MM.1S (cell line): Measurements from ENCODE around the gene CPNE7.

Experiments
- DNase-seq: peaks from one replicate; pipeline ENCODE4 v3.0.0-alpha.2; 2015
- H2AFZ ChIP-seq: fragments of 300-600 bp; sonication (generic); 2 replicates; pipeline ENCODE4 v1.6.0; 2016; ENCODE audit warnings: antibody characterized with exemption, low read length
- H3F3A ChIP-seq: fragments of 300-600 bp; sonication (generic); 2 replicates; pipeline ENCODE4 v1.6.1; 2016; ENCODE audit warnings: mild to moderate bottlenecking, antibody characterized with exemption, low read length, moderate library complexity, mixed read lengths; ENCODE audit not compliant: insufficient read depth
- H3K27ac ChIP-seq: fragments of 300-600 bp; sonication (generic); 2 replicates; pipeline ENCODE4 v1.5.1; 2016; ENCODE audit warnings: mild to moderate bottlenecking, low read length
- H3K27me3 ChIP-seq: fragments of 300-600 bp; sonication (generic); replicated peaks from 2 replicates; pipeline ENCODE4 v1.6.0; 2016; ENCODE audit warnings: low read length; ENCODE audit not compliant: insufficient read depth
- H3K36me3 ChIP-seq: fragments of 300-600 bp; sonication (generic); replicated peaks from 2 replicates; pipeline ENCODE4 v1.6.1; 2016; ENCODE audit warnings: mild to moderate bottlenecking, low read length, mixed read lengths; ENCODE audit not compliant: insufficient read depth
- H3K4me1 ChIP-seq: fragments of 300-600 bp; sonication (generic); 2 replicates; pipeline ENCODE4 v1.6.1; 2016; ENCODE audit warnings: low read length, mixed read lengths
- H3K4me2 ChIP-seq: fragments of 300-600 bp; sonication (generic); 2 replicates; pipeline ENCODE4 v1.6.0; 2016; ENCODE audit warnings: low read depth, low read length
- H3K4me3 ChIP-seq: fragments of 300-600 bp; sonication (generic); 2 replicates; pipeline ENCODE4 v1.5.1; 2016; ENCODE audit warnings: low read length, mixed read lengths
- H3K79me2 ChIP-seq: fragments of 300-600 bp; sonication (generic); 2 replicates; pipeline ENCODE4 v1.6.1; 2016; ENCODE audit warnings: mixed run types, low read length, mixed read lengths
- H3K9ac ChIP-seq: fragments of 300-600 bp; sonication (generic); 2 replicates; pipeline ENCODE4 v1.6.1; 2016; ENCODE audit warnings: low read length, mixed read lengths
- H3K9me2 ChIP-seq: fragments of 300-600 bp; sonication (generic); replicated peaks from 2 replicates; pipeline ENCODE4 v1.6.1; 2016; ENCODE audit warnings: mild to moderate bottlenecking, low read length, mixed read lengths; ENCODE audit not compliant: insufficient read depth
- H3K9me3 ChIP-seq: fragments of 300-600 bp; sonication (generic); replicated peaks from 2 replicates; pipeline ENCODE4 v1.6.1; 2016; ENCODE audit warnings: mild to moderate bottlenecking, low read length, mixed read lengths; ENCODE audit not compliant: insufficient read depth
- H4K20me1 ChIP-seq: fragments of 300-600 bp; sonication (generic); 2 replicates; pipeline ENCODE4 v1.6.1; 2016; ENCODE audit warnings: mild to moderate bottlenecking, low read length, moderate library complexity, mixed read lengths; ENCODE audit not compliant: insufficient read depth
- CTCF ChIP-seq: fragments of 300-600 bp; sonication (generic); IDR thresholded peaks from 2 replicates; pipeline ENCODE4 v1.5.1; 2016; ENCODE audit warnings: antibody characterized with exemption, low read length, mixed read lengths
- EZH2 ChIP-seq: fragments of 300-600 bp; sonication (generic); optimal IDR thresholded peaks from 2 replicates; pipeline ENCODE3; 2017; ENCODE audit warnings: low read depth, mild to moderate bottlenecking, antibody characterized with exemption, low read length, mixed read lengths
- EZH2phosphoT487 ChIP-seq: fragments of 300-600 bp; sonication (generic); IDR thresholded peaks from 2 replicates; pipeline ENCODE4 v1.6.1; 2018; ENCODE audit warnings: antibody characterized with exemption, low read length

CPNE7 gene

GRCh38 chr16:89536886-89537548, 38.5 kb upstream of the CPNE7 start:
- no peak overlapping the region for H3K4me2 ChIP-seq
- H3K27me3 ChIP-seq: no peaks in the 10 kb centered on the region
- no peaks in the 10 kb centered on the region for H3K36me3 ChIP-seq
- no peak overlapping the region for H2AFZ ChIP-seq
- no peaks in the 10 kb centered on the region for H3K79me2 ChIP-seq
- H3K9me3 ChIP-seq: no peaks in the 10 kb centered on the region
- H4K20me1 ChIP-seq: no peaks in the 10 kb centered on the region
- TF ChIP-seq EZH2: no peak
- TF ChIP-seq EZH2phosphoT487: no peak
- no peak for TF ChIP-seq CTCF
- H3K4me1 ChIP-seq: no peaks in the 10 kb centered on the region
- H3F3A ChIP-seq: no peaks in the 10 kb centered on the region
- no peak overlapping the region for H3K4me3 ChIP-seq
- no peak for DNase-seq
- H3K9me2 ChIP-seq: no peaks in the 10 kb centered on the region
- H3K9ac ChIP-seq: no peak overlapping the region
- H3K27ac ChIP-seq: no peak overlapping the region

DNA sequence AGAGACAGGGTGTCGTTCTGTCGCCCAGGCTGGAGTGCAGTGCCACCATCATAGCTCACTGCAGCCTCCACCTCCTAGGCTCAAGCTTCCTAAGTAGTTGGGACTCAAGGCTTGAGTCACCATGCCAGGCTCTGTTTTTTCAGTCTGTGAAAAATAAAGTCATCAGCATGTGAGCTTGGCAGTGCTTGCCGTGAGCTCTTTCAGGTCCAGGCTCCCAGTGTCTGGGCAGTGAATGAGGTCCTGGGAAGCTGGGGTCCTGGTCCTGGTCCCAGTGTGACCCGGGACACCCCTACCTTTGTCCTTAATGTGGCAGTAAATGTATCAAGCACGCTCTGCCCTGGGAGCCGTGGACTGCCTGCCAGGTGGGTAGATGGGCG, 38.0 kb upstream of the CPNE7 start:
- Histone ChIP-seq H3K9me3 (no peaks in the 10 kb centered on the region), H3K4me1 (no peaks in the 10 kb centered on the region), H3K79me2 (no peaks in the 10 kb centered on the region), H3K4me2 (no peak overlapping the region), H4K20me1 (no peaks in the 10 kb centered on the region), H3K27ac (no peak overlapping the region), H3K27me3 (no peaks in the 10 kb centered on the region), H3K9me2 (no peaks in the 10 kb centered on the region), H3K9ac (no peak overlapping the region), H3K36me3 (no peaks in the 10 kb centered on the region), H3K4me3 (no peak overlapping the region), H3F3A (no peaks in the 10 kb centered on the region), H2AFZ (no peak overlapping the region)
- no peak for TF ChIP-seq CTCF
- TF ChIP-seq EZH2phosphoT487: no peak
- no peak for TF ChIP-seq EZH2
- DNase-seq: no peak

DNA sequence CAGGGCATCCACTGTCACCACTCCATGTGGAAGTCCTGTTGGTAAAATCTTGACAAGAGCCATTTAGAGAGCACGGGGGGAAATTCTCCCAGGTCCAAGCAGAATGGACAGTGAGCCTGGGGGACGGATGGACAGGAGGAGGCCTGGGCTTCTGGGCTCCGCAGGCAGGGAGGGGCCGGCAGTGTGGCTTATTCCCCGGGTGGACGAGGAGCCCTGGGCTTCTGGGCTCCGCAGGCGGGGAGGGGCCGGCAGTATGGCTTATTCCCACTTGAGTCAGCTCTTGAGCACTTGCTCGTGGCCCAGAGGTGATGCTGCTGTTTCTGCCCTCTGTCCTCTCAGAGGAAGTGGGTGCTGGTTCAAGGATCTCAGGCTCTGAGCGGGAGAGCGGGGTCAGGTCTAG, 37.3 kb upstream of the CPNE7 start:
- Histone ChIP-seq H3K4me2 (no peak overlapping the region), H3K4me1 (no peaks in the 10 kb centered on the region), H3K27me3 (no peaks in the 10 kb centered on the region), H3K9me2 (no peaks in the 10 kb centered on the region), H4K20me1 (no peaks in the 10 kb centered on the region), H3K4me3 (no peak overlapping the region), H3K27ac (no peak overlapping the region), H3K9ac (no peak overlapping the region), H3F3A (no peaks in the 10 kb centered on the region), H3K36me3 (no peaks in the 10 kb centered on the region), H3K79me2 (no peaks in the 10 kb centered on the region), H3K9me3 (no peaks in the 10 kb centered on the region), H2AFZ (no peak overlapping the region)
- TF ChIP-seq CTCF (no peak), EZH2phosphoT487 (no peak), EZH2 (no peak)
- no peak for DNase-seq
